GM12865 (cell line): Measurements from ENCODE around the gene TMED9.
"Not testable (repeated sequence)": the region's sequence is repeated elsewhere in the genome, so short reads cannot be mapped to it uniquely, and the experiment has no call there.

ENCODE experiments used
- DNase-seq: peaks from one replicate; pipeline ENCODE4 v3.0.0; 2010; ENCODE audit warnings: low read depth
- H3K4me3 ChIP-seq: 2 replicates; pipeline ENCODE4 v1.5.1; 2011; ENCODE audit warnings: mild to moderate bottlenecking, low read depth, low read length, control low read depth
- CTCF ChIP-seq: IDR thresholded peaks from 2 replicates; pipeline ENCODE4 v1.5.1; 2011; ENCODE audit warnings: low read length, control low read depth, low read depth, inconsistent platforms; ENCODE audit not compliant: insufficient read depth; ENCODE audit errors: missing control alignments

TMED9 gene

GRCh38 chr5:177620560-177620959 is 28.6 kb downstream of the TMED9 start:
- H3K4me3 ChIP-seq = no peak overlapping the region
- no peak for DNase-seq
- TF ChIP-seq CTCF = no peak

GRCh38 chr5:177624172-177624571 is 32.2 kb downstream of the TMED9 start:
- not testable (repeated sequence) for DNase-seq, H3K4me3 ChIP-seq

GRCh38 chr5:177630186-177630585 is 38.2 kb downstream of the TMED9 start:
- not testable (repeated sequence) for H3K4me3 ChIP-seq

GRCh38 chr5:177634912-177635311 is 42.9 kb downstream of the TMED9 start:
- not testable (repeated sequence) for H3K4me3 ChIP-seq, DNase-seq

More at GRCh38 chr5:177630186-177630585, 38.2 kb downstream of the TMED9 start:
- not testable (repeated sequence) for DNase-seq

- H3K4me3 ChIP-seq, DNase-seq: not testable (repeated sequence)
These were observed 53.5 kb downstream of the TMED9 start for GRCh38 chr5:177645462-177645861.
